CD4-positive, alpha-beta T cell (primary cell): ENCODE results near the gene OOSP1. TPM values are rescaled to one million over a fixed set of nuclear protein-coding genes. Genes with fewer than 3 reads are reported as not detected.

ENCODE experiments used
- ATAC-seq: fragments of 200-7000 bp; cut with Tn5 transposase; one replicate; pipeline ENCODE4 v1.10.0; 2022; ENCODE audit warnings: mild to moderate bottlenecking; ENCODE audit not compliant: poor library complexity
- CTCF ChIA-PET: fragments of 350-600 bp; sonication (Branson Sonifier 250); formaldehyde crosslinking; loops from one replicate; lab custom pipeline; 2021; ENCODE audit warnings: antibody characterized with exemption, inconsistent platforms; lab: Charles Lee
- POLR2A ChIA-PET: fragments of 350-600 bp; sonication (Branson Sonifier 250); formaldehyde crosslinking; loops from one replicate; lab custom pipeline; 2021; ENCODE audit warnings: antibody characterized with exemption, inconsistent platforms; lab: Charles Lee
- DNase-seq, 14 experiments: peaks; one replicate each; pipeline ENCODE4 v3.0.0-alpha.2; 2013 to 2020; ENCODE audit warnings: mixed read lengths in 2 of 14
- H3K27ac ChIP-seq, 2 donors: one replicate each; pipeline versions ENCODE4 v1.5.1 to v1.7.0; 2013; ENCODE audit warnings: low read length in 2 of 2, low read depth in 1 of 2, mild to moderate bottlenecking in 1 of 2
- H3K27me3 ChIP-seq, 2 experiments: 1 replicate in 1 of 2; 2 replicates in 1 of 2; pipeline versions ENCODE4 v1.6.1 to v1.7.0; 2013; ENCODE audit warnings: low read length in 2 of 2, control low read depth in 1 of 2, mild to moderate bottlenecking in 1 of 2, moderate library complexity in 1 of 2; ENCODE audit not compliant: insufficient read depth in 2 of 2, control insufficient read depth in 1 of 2
- H3K36me3 ChIP-seq: one replicate; pipeline ENCODE4 v1.6.1; 2013; ENCODE audit warnings: low read length, control low read depth; ENCODE audit not compliant: insufficient read depth
- H3K4me1 ChIP-seq: one replicate; pipeline ENCODE4 v1.6.1; 2013; ENCODE audit warnings: low read length, control low read depth; ENCODE audit not compliant: insufficient read depth
- H3K4me3 ChIP-seq: one replicate; pipeline ENCODE4 v1.5.1; 2013; ENCODE audit warnings: mild to moderate bottlenecking, low read length, moderate library complexity
- H3K9me3 ChIP-seq, 2 experiments: 1 replicate in 1 of 2; 2 replicates in 1 of 2; pipeline versions ENCODE4 v1.6.1 to v1.7.0; 2013; ENCODE audit warnings: low read length in 2 of 2, mild to moderate bottlenecking in 2 of 2, control low read depth in 1 of 2, moderate library complexity in 1 of 2; ENCODE audit not compliant: control insufficient read depth in 1 of 2, insufficient read depth in 1 of 2
- H3K27ac Mint-ChIP-seq: one replicate; pipeline ENCODE4 v1.8.0; 2020; ENCODE audit warnings: mixed read lengths
- H3K27me3 Mint-ChIP-seq: one replicate; pipeline ENCODE4 v1.8.0; 2021; ENCODE audit warnings: mixed read lengths
- H3K36me3 Mint-ChIP-seq: one replicate; pipeline ENCODE4 v1.8.0; 2021; ENCODE audit warnings: low read depth, mixed read lengths
- H3K4me1 Mint-ChIP-seq: one replicate; pipeline ENCODE4 v1.8.0; 2021; ENCODE audit warnings: low read depth, mixed read lengths
- H3K4me3 Mint-ChIP-seq: one replicate; pipeline ENCODE4 v1.8.0; 2020; ENCODE audit warnings: mild to moderate bottlenecking, mixed read lengths
- H3K9me3 Mint-ChIP-seq: one replicate; pipeline ENCODE4 v1.8.0; 2020; ENCODE audit warnings: mixed read lengths
- CTCF ChIP-seq: fragments of 200-600 bp; IDR thresholded peaks from one replicate; pipeline ENCODE4 v1.8.0; 2022; ENCODE audit warnings: antibody characterized with exemption, mild to moderate bottlenecking
- intact Hi-C, 2 experiments: fragments of 100-400 bp; cut with DNase I in 1 of 2; cut with micrococcal nuclease in 1 of 2; formaldehyde crosslinking; loops; one replicate each; pipeline versions ENCODE4 v1.15.1 to v1.9.0; 2023 to 2025; cut with DNase I, micrococcal nuclease
- total RNA-seq, 174 experiments: library from RNA in 2 of 174; stranded (reverse) in 2 of 174; gene quantifications; one replicate each; pipeline ENCODE4 v1.2.3 and lab custom pipeline; 2021 to 2026

OOSP1 gene
- total RNA-seq, 2 experiments from 2014 or later, result not detected

- H3K27me3 ChIP-seq, result no peaks in the 10 kb centered on the region
- no peak for DNase-seq
- Mint-ChIP-seq H3K36me3 (no peaks in the 10 kb centered on the region), H3K27ac (no peak overlapping the region), H3K4me3 (no peak overlapping the region), H3K27me3 (no peaks in the 10 kb centered on the region), H3K9me3 (no peaks in the 10 kb centered on the region), H3K4me1 (no peaks in the 10 kb centered on the region)
- H3K9me3 ChIP-seq, result no peaks in the 10 kb centered on the region
- no peak overlapping the region for H3K4me3 ChIP-seq
- ChIA-PET POLR2A (no interaction called here), CTCF (no interaction called here)
- no peak for TF ChIP-seq CTCF
- H3K4me1 ChIP-seq, result no peaks in the 10 kb centered on the region
- intact Hi-C loops, result no loop called here
- H3K36me3 ChIP-seq, result no peaks in the 10 kb centered on the region
- ATAC-seq, result no peak
- no peak overlapping the region for H3K27ac ChIP-seq
Measured at GRCh38 chr11:59966201-59966600, 28.0 kb downstream of the OOSP1 start.

- no peaks in the 10 kb centered on the region for H3K4me1 Mint-ChIP-seq
- CTCF ChIA-PET, result no interaction called here
- no peak overlapping the region for H3K4me3 Mint-ChIP-seq
Measured at GRCh38 chr11:59967677-59968394, 29.6 kb downstream of the OOSP1 start.

GRCh38 chr11:59968395-59968783 is 30.2 kb downstream of the OOSP1 start:
- no peaks in the 10 kb centered on the region for H3K4me1 Mint-ChIP-seq
- ATAC-seq (no peak), DNase-seq (no peak)
- no peak overlapping the region for H3K27ac Mint-ChIP-seq
- H3K4me1 ChIP-seq, result no peaks in the 10 kb centered on the region
- ChIA-PET CTCF (no interaction called here), POLR2A (no interaction called here)
- TF ChIP-seq CTCF, result no peak
- H3K4me3 ChIP-seq, result no peak overlapping the region
- peaks cover 6% of the 10 kb centered on the region for H3K27me3 Mint-ChIP-seq
- no peaks in the 10 kb centered on the region for H3K9me3 Mint-ChIP-seq
- no peaks in the 10 kb centered on the region for H3K36me3 Mint-ChIP-seq
- no peaks in the 10 kb centered on the region for H3K9me3 ChIP-seq
- H3K27me3 ChIP-seq, result no peaks in the 10 kb centered on the region
- H3K4me3 Mint-ChIP-seq, result no peak overlapping the region
- intact Hi-C loops, result no loop called here
- H3K27ac ChIP-seq, result no peak overlapping the region
- no peaks in the 10 kb centered on the region for H3K36me3 ChIP-seq

More at GRCh38 chr11:59967677-59968394, 29.6 kb downstream of the OOSP1 start:
- ATAC-seq, result no peak
- no peaks in the 10 kb centered on the region for H3K9me3 ChIP-seq
- Mint-ChIP-seq H3K36me3 (no peaks in the 10 kb centered on the region), H3K27ac (no peak overlapping the region), H3K27me3 (peaks cover 2% of the 10 kb centered on the region), H3K9me3 (no peaks in the 10 kb centered on the region)
- H3K36me3 ChIP-seq, result no peaks in the 10 kb centered on the region
- H3K4me1 ChIP-seq, result no peaks in the 10 kb centered on the region
- no peaks in the 10 kb centered on the region for H3K27me3 ChIP-seq
- POLR2A ChIA-PET, result no interaction called here
- intact Hi-C loops, result no loop called here
- H3K4me3 ChIP-seq, result no peak overlapping the region
- DNase-seq, result no peak
- H3K27ac ChIP-seq, result no peak overlapping the region
- no peak for TF ChIP-seq CTCF
